CD4-positive, alpha-beta T cell treated with Interleukin-4 for 1 hour (primary cell): ENCODE results near the gene MAGI2.
"Not testable (repeated sequence)": the region's sequence is repeated elsewhere in the genome, so short reads cannot be mapped to it uniquely, and the experiment has no call there.

Experiments used
- DNase-seq, 2 donors: peaks; one replicate each; pipeline ENCODE4 v3.0.0-alpha.2; 2020 to 2022

Gene MAGI2

DNA sequence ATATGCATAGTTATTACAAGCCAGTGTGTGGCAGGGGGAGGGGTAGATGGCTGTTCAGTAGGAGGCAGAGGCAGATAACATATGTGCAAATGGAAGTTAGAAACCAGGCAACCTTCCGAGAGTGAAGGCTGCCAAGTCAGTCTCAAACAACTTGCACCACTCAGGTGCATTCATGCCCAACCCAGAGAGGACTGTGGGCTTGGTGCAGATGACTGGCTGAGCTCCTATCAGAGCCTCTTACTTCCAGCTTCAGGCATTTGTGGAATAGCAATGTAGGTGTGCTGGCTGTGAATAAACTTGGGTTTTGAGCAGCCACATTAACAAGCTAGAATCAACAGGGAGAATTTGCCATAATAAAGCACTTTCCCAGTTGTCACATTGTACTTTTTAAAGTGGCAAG, 865.1 kb downstream of the MAGI2 start:
- DNase-seq, result no peak

DNA sequence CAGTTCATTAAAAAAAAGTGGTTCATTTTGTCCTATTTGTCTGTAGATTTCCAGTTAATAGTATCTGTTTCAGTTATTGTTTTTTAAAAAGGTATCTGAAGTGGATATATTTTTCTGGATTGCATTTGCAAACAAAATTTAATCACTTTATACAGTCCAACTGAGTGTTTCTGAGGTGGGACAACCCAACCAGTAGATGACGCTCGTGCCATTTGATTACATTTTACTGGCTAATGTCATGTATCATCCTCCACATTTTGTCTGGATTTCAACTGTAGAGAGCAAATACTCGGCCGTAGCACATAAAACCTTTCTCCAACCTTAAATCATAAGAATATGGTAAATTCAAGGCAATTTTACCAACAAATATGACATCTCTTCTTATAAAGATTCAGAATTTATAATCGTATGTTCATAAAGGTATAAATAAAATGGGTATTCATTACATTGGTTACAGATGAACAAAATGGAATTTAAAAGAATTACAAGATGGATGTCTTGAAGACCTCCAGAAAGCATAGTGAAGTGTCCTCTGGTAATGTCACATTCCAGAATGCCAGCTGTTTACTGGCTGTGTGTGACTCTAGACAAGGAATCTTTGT, 865.9 kb downstream of the MAGI2 start:
- DNase-seq, result no peak

DNA sequence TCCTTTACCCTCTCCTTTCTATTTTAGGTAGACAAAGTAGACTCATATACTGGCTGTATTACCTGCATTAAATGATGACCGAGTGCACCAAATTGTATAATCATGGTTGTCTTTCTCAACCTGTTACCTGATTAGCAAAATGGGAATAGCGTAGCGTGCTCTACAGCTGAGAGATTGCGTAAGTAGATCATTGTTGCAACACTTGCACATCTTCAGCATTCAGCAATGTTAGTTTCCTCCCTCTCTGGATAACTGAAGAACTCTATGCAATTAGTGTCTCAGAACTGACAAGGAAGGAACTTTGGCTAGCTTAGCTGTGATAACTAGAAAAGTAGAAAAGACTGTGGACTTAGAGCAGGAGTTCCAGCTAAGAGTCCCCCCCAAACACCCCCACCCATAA, 867.5 kb downstream of the MAGI2 start:
- no peak for DNase-seq

DNA sequence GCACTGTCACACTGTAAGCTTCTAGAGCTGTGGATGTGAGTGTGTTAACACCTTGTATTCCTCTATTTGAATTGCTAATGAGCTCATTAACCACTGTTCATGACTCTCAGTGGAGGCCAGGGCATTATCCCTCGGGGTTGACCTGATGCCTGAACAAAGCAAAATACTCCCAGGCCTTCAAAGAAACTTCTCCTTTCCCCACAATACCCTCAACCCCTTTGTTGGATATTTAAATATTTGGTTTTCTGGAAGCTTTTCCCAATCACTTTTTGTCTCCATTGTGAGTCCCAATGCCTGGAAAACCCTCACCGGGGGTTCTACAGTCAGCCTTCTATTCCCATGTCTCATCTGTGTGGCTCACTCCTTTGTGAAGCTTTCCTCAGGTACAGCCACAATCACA, 874.8 kb downstream of the MAGI2 start:
- no peak for DNase-seq

DNA sequence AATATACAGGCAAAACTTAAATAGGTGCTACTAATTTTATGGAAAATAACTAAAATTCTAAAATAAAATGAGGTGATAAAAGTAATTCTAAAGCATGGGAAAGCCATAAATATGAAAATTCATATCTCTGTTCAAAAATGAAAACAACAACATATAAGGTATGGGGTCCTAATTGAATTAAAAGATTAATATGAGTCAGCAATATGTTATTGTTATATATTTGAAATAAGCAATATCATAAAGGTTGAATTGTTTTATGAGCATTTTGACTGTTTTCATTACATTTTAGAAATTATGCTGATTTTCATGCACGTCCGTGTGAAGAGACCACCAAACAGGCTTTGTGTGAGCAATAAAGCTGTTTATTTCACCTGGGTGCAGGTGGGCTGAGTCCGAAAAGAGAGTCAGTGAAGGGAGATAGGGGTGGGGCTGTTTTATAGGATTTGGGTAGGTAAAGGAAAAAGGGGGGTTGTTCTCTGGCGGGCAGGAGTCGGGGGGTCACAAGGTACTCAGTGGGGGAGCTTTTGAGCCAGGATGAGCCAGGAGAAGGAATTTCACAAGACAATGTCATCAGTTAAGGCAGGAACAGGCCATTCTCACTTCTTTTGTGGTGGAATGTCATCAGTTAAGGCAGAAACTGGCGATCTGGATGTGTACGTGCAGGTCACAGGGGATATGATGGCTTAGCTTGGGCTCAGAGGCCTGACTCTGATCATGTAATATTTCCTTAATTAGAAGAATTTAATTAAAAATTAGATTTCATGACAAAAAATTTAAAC, 876.1 kb downstream of the MAGI2 start:
- DNase-seq, result not testable (repeated sequence)

DNA sequence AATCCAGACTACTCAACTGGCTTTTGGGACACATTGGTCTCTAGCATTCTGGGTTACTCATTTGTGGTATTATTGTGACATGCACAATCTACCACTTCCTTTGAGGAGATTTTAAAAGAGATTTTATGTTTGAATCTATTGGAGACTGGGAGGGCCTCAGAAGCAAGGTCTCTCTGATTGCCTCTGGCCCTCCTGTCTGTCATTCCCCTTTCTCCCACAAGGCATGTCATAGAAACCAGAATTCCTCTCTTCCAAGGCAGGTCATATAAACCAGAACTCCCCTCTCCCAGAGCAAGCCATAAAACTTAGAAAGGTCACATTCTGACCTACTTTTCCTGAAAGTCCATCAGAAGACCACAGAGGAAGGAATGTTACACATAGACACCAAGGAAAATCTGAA, 877.2 kb downstream of the MAGI2 start:
- DNase-seq, result no peak

DNA sequence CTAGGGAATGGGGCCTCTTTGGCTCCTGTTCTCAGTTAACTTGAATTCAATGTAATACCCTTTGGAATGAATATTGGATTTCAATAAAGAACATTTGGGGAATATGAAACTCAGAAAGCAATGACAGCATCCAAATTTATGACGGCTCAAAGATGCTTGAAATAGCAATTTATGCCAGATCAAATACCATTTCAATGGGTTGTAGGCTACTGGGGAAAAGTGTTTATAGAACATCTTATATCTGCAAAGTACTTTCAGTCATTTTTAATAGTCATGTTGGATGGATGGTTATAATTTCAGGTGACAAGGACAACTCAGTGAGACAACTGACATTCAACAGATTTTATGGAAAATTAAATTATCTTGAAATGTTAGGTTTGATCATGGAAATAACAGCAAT, 882.2 kb downstream of the MAGI2 start:
- no peak for DNase-seq

DNA sequence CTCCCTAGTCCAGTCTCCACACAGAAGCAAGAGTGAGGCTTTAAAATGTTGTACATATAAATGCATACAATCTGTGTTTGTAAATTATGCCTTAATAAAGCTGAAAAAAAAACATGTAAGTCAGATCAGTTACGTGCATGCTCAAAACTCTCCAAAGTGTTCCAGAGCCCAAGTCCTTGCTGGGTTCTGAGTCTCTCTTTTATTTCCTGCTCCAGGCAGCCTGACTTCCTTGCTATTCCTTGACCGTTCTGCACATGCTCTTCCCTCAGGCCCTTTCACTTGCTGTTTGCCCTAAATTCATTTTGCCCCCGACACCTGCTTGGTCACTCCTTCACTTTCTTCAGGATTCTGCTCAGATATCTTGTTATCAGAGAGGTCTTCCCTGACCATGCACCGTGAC, 884.8 kb downstream of the MAGI2 start:
- DNase-seq, result no peak

DNA sequence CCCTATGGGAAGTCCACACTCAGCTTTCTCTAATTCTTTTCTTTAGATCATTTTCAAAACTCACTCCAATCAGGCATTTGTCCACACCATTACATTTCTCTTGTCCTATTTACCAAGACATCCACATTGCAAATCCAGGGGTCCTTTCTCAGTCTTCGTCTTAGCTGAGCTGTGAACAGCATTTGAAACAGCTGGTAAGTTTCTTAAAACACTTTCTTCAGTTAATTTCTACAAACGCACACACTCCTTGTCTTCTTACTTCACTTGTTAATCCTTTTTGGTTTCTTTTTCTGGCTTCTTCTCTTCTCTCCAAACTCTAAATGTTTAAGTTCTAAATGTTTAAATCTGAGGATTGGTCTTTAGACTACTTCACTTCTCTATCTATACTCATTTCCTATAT, 885.6 kb downstream of the MAGI2 start:
- DNase-seq, result no peak

DNA sequence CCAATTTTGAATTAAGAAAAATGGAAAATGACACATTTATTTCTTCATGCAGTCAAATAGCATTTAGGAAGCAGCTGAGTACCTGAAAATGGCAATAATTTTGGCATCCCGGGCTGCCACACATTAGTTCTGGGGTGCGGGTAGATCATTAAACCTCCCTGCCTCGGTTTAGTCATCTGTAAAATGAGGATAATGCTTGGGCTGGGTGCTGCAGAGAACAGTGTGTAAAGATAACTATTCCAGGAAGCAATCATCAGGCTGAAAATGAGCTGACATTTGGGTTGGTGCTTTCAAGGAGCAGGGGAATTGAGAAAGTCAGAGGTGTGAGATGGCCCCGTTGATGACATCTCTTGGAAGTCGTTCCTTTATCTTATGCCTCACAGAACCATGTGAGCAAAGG, 887.7 kb downstream of the MAGI2 start:
- no peak for DNase-seq

DNA sequence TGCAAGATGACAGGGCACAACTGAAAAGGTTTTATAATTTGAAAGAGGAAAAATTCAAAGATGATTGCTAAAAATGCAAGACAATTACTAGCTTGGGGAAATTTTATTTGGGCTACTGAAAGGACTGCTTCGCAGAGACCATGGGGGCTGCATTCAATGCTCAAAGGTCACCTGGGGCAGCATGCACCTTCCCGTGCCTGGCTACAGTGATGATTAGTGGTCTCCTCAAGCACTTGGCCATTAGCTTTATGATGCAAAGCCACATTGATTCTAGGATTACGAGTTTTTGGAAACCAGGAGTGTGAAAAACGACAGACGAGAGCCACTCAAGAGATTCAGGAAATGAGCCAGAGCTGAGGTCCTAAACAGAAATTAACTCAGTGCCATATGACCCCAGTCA, 890.3 kb downstream of the MAGI2 start:
- no peak for DNase-seq

DNA sequence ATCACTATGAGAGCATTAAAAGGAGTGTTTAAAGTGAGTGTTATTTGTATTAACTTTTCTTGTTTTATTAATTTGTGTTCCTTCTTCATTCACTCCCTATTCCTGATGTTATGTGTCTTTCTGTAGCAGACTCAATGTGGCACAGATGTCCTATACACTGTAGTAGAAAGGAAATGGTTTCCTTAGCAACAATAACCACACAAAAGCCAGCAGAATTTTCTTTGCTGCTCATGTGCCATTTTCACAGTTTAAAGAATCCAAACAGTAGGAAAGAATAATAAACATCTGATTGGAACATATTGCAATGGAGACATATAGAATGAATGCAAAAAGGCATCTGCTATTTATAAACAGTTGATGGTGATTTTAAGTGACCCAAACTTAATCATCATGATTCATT, 891.3 kb downstream of the MAGI2 start:
- DNase-seq, result no peak

DNA sequence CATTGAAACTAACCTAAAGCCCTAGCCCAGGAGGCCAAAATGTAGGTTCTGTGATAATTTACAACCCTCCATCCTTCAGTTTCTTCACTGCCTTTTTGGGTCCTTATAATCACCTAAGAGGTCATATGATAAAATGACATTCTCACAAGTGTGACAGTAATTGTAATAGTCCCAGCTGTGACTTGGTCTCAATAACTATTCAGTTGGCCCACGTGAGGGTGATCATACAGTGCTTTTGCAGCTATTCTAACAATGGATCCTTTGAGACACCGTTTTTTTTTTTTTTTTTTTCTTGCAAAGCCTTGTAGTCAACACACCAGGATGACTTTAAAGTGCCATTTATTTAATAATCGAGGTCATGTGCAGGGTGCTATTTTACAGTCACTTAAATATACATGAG, 894.9 kb downstream of the MAGI2 start:
- no peak for DNase-seq

DNA sequence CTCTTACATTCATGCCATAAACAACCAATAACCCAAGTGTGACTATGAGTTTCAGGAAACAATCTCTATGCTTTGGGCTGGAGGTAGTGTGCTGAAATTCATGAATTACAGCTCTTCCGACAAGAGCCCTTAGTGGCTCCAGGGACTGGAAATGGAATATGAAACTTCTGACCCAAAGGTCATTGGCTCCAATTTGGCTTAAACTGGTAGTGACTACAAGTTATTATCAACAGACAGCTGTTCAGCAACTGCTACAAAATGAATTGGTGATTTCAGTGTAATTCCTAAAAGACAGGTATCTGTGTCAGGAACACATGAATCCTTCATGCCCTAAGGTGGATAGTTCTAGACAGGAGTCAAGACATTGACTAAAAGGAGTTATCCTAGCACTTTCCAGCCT, 909.5 kb downstream of the MAGI2 start:
- DNase-seq, result no peak

DNA sequence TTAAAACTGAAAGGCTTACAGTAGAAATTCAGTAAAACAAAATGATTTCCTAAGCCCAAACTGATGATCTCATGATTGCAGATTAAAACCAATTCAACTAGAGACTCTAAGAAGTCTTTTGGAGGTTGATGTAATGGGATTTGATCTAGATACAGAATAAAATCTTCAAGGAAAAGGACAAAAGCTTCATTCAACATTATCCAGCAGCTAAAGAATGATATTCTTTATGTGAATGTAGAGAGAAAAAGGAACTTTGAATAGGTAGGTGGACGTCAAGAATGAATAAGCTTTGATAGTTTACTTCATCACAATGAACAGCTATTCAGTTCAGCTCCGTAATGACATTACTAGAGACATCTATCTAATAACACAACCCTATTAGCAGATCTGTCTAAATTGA, 910.5 kb downstream of the MAGI2 start:
- DNase-seq, result no peak

DNA sequence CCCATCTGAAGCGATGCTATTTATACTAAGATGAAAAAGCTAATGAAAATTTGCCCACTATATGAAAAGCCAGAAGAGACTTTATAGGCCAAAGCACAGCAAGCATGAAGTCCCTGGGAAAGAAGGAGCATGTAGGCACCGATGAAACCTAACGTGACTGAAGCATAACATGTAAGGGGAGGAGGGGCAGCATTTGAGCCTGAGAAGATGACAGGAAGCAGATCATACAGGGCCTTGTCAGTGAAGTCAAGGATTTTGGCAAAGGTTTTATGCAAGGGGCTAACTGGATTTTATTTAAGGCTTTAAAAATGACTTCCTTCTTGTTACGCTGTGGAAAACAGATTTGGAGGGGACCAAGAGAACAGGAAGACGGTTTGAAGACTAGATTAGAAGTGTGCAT, 910.9 kb downstream of the MAGI2 start:
- no peak for DNase-seq

DNA sequence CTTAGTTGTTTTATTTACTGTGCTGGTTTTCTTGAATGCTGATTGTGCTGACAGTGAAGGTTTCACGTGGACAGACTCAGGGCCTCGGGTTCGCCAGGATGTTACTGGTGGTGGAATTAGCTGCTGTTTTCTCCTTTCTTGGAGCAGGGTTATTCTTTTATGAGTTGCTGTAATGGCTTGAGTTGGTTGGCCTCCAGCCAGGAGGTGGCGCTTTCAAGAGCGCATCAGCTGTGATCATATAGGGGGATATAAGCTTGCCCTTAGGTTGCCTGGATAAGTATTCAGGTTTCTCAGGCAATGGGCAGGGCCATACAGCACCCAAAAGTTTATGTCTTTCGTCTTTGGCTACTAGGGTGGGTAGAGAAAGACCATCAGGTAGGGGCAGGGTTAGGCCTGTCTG, 913.6 kb downstream of the MAGI2 start:
- no peak for DNase-seq

DNA sequence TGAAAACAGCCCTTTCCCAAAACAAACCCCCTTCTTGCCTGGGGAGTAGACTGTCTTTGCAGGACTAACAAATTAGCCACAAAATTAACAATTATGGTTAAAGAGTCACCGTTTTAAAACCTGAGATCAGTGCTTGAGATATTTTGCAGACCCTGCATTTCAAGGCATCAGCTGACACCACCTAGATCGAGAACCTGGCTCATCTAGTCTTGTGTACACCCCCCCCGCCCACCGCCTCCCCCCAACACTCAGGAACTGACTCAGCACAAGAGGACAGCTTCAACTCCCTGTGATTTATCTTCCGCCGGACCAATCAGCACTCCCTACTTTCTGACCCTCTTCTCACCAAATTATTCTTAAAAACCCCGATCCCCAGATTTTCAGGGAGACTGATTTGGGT, 917.8 kb downstream of the MAGI2 start:
- no peak for DNase-seq

DNA sequence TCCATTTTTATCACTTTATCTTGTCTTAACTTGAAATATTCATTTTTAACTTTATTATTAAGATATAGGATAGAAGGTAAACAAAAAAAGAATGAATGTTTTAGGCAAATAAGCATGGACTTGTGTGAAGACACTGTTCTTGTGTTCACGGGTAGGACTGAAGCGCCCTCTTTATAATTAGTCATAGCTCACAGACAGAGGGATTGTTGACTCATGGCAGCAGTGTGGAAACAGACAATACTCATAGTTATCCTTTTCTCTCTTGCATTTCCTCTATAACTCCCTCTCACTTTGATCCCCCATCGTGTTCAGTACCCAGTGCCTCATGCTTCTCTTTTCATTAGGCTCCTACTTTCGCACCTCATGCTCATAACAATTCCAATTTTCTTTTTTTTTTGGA, 923.1 kb downstream of the MAGI2 start:
- DNase-seq, result no peak

DNA sequence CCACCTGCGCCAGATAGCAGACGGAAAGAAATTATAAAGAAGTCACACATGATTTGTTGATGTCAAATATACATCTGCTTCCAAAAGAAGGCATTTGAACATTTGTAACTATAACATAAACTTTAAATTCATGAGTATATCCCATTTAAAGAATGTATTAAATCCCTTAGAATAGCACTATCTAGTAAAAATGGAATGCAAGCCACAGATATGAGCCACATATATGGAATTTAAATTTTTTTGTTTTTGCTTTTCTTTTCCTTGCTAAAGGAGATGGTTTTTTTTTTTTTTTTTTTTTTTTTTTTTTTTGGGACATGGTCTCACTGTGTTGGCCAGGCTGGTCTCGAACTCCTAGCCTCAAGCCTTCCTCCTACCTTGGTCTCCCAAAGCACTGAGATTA, 924.1 kb downstream of the MAGI2 start:
- DNase-seq, result no peak

DNA sequence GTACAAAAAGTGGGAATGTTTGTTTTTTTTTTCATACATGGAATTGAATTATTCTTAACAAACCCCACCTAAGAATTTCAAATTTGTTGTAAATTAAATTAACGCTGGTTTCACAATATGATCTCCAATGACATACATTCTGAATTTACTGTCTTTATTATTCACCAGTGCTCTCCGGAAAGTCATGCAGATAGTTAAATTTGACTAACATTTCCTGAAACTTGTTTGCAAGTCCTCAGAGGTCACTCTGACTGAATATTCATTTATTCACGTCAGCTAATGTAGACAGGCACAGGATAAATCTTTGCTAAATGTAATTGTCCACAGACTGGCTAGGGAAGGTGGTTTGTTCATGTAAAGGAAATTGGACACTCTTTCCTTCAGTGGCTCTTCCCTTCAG, 924.5 kb downstream of the MAGI2 start:
- DNase-seq, result no peak

DNA sequence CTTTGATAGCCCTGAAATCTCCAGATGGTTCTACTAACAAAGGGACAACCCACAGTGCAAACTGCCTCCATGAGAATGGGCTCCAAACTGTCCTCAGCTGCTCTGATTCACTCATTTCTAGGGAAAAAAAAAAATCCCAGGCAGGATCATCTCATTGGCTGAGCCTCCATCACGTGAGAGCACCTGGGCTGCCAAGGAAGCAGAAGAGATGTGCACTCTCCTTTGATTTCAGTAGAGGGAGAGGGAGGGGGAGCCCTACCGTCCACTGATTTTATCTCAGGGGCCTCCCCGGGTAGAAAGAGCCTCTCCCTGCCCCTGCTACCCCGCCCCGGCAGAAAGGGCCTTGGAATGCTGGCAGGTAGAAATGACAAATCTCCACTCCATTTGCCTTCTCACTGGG, 929.5 kb downstream of the MAGI2 start:
- no peak for DNase-seq

DNA sequence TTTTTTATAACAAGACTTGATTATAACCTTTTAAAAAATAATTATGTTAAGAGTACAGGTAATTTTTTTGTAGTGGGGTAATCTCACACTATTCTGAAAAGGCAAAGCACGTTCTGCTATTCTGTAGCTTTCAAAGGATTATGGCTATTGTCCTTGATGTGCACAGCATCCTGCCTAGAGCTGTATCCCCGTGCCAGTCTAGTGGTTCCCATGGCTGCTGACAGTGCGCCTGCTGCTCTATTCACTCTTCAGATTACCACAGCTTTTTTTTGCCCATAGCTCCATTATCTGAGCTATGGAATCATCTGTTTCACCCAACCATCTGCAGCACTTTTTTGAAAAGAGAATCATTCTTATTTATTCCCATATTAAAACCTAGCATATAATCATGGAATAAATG, 931.5 kb downstream of the MAGI2 start:
- no peak for DNase-seq

DNA sequence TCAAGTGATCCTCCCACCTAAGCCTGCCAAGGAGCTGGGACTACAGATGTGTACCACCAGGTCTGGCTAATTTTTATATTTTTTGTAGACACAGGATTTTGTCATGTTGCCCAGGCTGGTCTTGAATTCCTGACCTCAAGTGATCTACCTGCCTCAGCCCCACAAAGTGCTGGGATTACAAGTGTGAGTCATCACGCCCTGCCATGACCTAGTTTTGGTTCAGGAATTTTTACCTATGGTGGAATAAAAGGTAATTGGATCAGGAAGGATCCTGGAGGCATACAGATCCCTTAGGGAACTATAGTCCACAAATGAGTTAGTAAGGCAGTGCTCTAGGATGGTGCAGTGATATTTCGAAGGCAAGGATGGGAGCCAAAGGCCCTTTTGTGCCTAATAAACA, 937.0 kb downstream of the MAGI2 start:
- no peak for DNase-seq

DNA sequence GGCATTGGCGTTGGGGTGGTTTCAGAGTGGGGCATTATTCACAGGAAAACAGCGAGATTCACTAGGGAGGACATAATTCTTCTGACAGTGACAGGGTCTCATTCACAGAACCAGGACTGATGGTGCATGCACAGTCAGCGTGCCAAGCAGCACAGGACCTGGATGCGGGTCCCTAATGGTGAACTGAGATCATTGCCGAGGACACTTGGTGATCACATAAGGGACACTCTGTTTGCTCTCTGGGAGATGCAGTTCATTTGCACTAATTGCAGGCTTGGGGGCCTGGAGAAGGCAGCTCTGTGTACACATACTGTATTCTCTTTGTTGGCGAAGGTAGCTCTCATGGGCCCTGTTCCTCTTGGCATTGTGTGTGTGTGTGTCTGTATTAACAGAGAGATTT, 938.8 kb downstream of the MAGI2 start:
- no peak for DNase-seq
